Vagina (tissue), 2 donors: ENCODE results near the gene GPRC5D.

ENCODE experiments used
- CTCF ChIP-seq, 3 experiments: fragments of 450-650 bp in 2 of 3; fragments of 200-600 bp in 1 of 3; sonication (generic) in 1 of 3; IDR thresholded peaks; one replicate each; pipeline ENCODE4 v1.5.1; 2017 to 2019; ENCODE audit warnings: antibody characterized with exemption in 3 of 3, mild to moderate bottlenecking in 2 of 3, moderate library complexity in 2 of 3
- POLR2A ChIP-seq, 2 donors: fragments of 450-650 bp; IDR thresholded peaks; one replicate each; pipeline ENCODE4 v1.6.1; 2017; ENCODE audit warnings: antibody characterized with exemption in 2 of 2, mild to moderate bottlenecking in 2 of 2, moderate library complexity in 2 of 2
- POLR2AphosphoS5 ChIP-seq, 2 donors: sonication (generic); formaldehyde crosslinking; IDR thresholded peaks; one replicate each; pipeline ENCODE4 v1.9.0; 2017; ENCODE audit warnings: antibody characterized with exemption in 2 of 2, mild to moderate bottlenecking in 2 of 2, low read depth in 1 of 2; ENCODE audit not compliant: insufficient read depth in 1 of 2

- TF ChIP-seq POLR2A (IDR thresholded peaks at IDR 0.05) = no peak
- no peak for TF ChIP-seq CTCF (IDR thresholded peaks at IDR 0.05)
- TF ChIP-seq POLR2AphosphoS5 (IDR thresholded peaks at IDR 0.05; ENCODE audit: insufficient read depth in 1 of 2, low read depth in 1 of 2) = no peak
Measured at GRCh38 chr12:12909228-12909994, 42.6 kb downstream of the GPRC5D start.
